ENCODE results near the gene XPO5. TPM values are rescaled to one million over a fixed set of nuclear protein-coding genes. Genes with fewer than 3 reads are reported as not detected.
"Not testable (repeated sequence)": the region's sequence is repeated elsewhere in the genome, so short reads cannot be mapped to it uniquely, and the experiment has no call there.

Gene XPO5
- total RNA-seq, 1 donor from 2014 or later = 93.5 TPM

- intact Hi-C loops (cut with micrococcal nuclease) = no loop called here
Observed at GRCh38 chr6:43500921-43501320, 74.9 kb downstream of the XPO5 start.

- intact Hi-C loops (cut with micrococcal nuclease) = no loop called here
Observed at GRCh38 chr6:43499028-43499815, 76.6 kb downstream of the XPO5 start.

GRCh38 chr6:43498291-43498690 is 77.5 kb downstream of the XPO5 start:
- intact Hi-C loops (cut with micrococcal nuclease) = not testable (repeated sequence)

GRCh38 chr6:43497689-43498088 is 78.1 kb downstream of the XPO5 start:
- intact Hi-C loops (cut with micrococcal nuclease) = no loop called here

- intact Hi-C loops (cut with micrococcal nuclease) = no loop called here
Observed at GRCh38 chr6:43497129-43497396, 78.8 kb downstream of the XPO5 start.

- intact Hi-C loops (cut with micrococcal nuclease) = no loop called here
Observed at GRCh38 chr6:43496370-43497128, 79.3 kb downstream of the XPO5 start.

- intact Hi-C loops (cut with micrococcal nuclease) = no loop called here
Observed at GRCh38 chr6:43495409-43495941, 80.4 kb downstream of the XPO5 start.

GRCh38 chr6:43494766-43495165 is 81.1 kb downstream of the XPO5 start:
- intact Hi-C loops (cut with micrococcal nuclease) = no loop called here

DNA sequence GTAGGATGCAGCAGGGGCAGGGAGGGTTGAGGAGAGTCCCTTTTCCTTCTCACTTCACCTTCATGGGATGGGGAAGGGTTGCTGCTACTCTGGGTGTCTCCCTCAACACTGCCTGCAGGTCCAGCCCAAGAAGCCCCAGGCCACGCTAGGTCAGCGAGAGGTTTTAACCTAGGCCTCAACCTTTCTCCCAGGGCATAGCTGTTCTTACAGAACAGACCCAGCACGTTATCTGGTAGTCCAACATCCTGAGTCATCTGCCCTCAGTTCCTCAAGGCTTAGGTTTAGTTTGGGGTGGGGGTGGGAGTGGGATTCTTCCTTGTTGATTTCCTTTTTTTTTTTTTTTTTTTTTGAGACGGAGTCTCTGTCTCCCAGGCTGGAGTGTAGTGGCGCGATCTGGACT is 81.5 kb downstream of the XPO5 start:
- intact Hi-C loops (cut with micrococcal nuclease) = no loop called here

GRCh38 chr6:43493833-43494232 is 82.0 kb downstream of the XPO5 start:
- intact Hi-C loops (cut with micrococcal nuclease) = no loop called here

DNA sequence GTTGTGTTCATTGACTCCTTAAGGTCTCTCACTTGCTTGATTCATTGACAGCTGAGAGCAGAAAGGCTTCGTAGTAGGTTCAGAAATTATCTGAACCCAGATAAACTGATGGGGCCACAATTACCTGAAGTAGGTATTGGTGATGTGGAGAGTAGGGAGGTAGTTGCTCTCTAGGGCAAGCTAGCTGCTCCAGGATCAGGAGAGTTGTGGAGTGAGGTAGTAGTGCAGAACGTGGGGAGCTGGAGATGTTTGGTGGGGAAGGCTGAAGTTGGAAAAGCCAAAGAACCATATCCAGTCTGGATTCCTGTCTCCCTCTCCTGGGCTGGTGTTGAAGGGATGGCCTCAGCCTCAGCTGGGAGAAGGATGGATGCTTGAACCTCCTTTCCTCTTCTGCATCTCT is 82.6 kb downstream of the XPO5 start:
- intact Hi-C loops (cut with micrococcal nuclease) = no loop called here

DNA sequence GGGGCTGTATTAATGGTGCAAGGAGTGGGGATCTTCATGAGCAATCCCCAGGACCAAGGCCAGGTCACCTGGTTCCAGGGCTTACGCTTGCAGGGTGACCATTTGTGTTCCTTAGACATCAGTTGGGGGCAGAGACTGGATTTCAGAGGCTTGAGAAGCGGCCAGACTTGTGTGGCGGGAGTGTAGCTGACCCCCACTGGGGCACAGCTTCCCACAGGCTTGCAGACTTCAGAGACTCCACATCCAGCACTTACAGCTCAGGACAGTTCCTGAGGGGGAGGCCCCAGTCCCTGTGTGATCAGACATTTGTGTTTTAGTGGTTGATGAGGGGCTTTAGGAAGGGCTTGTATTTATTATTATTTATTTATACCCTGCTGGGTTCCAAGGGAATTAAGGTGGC is 83.2 kb downstream of the XPO5 start:
- intact Hi-C loops (cut with micrococcal nuclease) = no loop called here

DNA sequence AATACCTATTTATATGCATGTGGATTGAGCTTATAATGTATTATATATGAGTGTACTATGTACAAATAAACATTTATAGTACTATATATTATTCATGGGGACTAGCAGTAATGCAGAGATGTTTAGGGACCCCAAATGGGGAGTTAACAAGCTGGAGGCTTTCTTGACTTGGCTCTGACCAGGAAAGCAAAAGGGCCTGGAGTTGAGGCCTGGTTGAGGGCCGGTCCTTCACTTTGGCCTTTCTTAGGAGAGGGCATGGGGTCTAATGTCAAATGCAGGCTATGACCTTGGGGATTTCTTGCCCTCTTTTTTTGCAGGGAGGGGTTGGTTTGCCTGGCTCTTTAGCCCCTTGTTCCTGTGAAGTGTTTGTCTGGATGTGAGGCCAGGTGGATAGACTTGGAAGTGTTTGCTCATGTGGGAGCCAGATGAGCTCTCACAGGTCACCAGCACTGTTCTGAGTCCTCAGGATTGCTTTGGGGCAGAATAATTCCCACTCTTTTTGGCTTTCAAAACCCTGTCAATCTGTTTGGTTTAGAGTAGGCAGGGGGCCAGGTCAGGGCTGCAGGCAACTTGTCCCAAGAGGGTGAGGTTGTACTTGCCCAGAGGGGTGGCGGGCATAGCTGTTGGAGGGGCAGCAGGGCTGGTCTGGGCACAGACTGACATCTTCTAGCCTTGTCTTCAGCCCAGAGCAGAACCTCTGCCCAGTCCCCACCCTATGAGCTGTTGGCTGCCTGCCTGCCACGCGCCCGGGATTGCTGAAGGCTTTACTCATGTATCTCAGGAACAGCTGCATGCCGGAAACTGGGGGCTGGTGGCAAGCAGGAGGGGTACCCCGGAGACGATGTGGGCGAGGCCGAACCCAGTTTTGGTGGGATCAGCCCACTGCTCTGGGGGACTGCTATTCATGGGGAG is 83.8 kb downstream of the XPO5 start:
- intact Hi-C loops (cut with micrococcal nuclease) = no loop called here

DNA sequence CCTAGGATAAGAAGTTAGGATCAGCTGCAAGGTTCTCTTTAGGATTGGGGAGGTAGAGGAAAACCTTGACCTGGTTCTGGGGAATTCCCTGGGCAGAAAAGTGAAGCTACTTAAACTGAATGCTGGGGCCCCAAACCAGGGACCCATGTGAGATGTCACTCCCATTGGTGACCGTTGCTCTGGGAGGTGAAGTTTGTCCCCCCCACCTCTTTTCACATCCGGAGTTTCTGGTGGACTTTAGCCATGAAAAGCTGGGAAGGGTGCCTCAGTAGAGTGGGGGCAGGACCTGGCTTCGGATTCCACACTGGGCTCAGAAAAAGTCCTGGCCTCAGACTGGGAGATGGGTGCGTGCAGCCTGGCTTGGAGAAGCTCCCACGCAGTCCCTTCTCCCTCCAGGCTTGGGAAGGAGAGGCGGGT is 85.3 kb downstream of the XPO5 start:
- intact Hi-C loops (cut with micrococcal nuclease) = no loop called here

DNA sequence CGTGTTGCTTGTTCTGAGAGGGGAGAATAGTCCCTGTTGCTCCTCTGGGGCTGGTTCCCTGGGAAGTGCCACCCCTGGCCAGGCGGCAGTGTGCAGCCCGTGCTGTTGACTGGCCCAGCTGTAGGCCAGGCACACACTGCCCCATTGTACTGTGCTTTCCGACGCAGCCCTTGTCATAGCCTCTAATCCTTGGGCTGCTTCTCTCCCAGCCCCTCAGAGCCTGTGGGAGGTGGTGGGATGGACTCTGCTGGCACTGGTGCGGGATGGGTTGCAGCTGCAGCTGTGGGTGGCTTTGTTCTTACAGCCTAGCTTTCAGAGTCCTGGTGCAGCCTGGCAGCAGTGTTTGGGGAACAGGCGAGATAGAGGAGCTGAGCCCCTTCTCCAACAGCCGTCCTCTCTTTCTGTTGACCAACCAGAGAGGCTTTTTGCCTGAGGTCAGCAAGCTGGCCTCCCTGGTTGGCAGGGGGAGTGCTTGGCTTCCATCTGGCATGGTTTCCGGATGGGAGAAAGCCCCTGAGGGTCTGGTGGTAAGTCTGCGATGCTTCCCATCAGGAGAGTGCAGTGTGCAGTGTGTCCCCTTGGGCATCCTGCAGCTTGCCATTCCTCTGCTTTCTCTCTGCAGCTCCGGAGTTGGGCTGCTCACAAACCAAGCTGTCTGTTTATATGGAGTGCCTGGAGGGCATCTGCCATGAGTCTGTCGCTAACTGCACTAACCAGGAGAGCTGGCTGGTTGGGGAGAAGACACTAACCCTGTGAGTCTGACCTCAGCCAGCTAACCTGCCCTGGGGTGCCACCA is 86.4 kb downstream of the XPO5 start:
- intact Hi-C loops (cut with micrococcal nuclease) = no loop called here

- intact Hi-C loops (cut with micrococcal nuclease) = no loop called here
Observed at GRCh38 chr6:43488667-43489276, 87.1 kb downstream of the XPO5 start.

GRCh38 chr6:43481591-43482236 is 94.1 kb downstream of the XPO5 start:
- intact Hi-C loops (cut with micrococcal nuclease) = no loop called here

DNA sequence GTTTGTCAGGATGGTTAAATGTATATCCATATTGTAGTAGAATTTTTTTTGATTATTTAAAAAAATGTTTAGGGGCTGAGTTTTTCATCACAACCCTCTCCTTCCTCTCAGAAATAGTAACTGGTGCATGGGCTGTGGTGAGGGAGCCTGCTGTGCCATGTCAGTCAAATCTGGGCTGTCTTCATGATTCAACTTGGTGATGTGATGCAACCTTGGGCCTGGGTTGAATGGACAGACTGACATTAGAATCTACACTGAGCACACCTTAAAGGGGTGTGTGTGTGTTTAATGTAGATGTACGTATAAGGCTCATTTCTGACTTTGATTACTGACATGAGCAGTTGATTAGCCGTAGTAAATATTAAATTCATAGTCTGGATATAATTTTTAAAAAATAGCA is 94.8 kb downstream of the XPO5 start:
- intact Hi-C loops (cut with micrococcal nuclease) = no loop called here

- intact Hi-C loops (cut with micrococcal nuclease) = no loop called here
Observed at GRCh38 chr6:43478008-43478372, 97.8 kb downstream of the XPO5 start.
